Thymus (tissue), 11 donors: ENCODE data around the gene CD83. TPM values are rescaled to one million over a fixed set of nuclear protein-coding genes. Genes with fewer than 3 reads are reported as not detected.

ENCODE experiments used
- DNase-seq, 9 donors: peaks; one replicate each; pipeline ENCODE4 v3.0.0-alpha.2; 2013; ENCODE audit warnings: low spot score in 9 of 9, low read depth in 6 of 9, missing footprints in 1 of 9
- H3K27ac ChIP-seq, 2 donors: one replicate each; pipeline ENCODE4 v1.5.1; 2013; ENCODE audit warnings: control low read depth in 1 of 2, low read depth in 1 of 2, low read length in 1 of 2, mild to moderate bottlenecking in 1 of 2, moderate library complexity in 1 of 2
- H3K27me3 ChIP-seq, 2 donors: one replicate each; pipeline ENCODE4 v1.5.1; 2013; ENCODE audit warnings: low read length in 1 of 2; ENCODE audit not compliant: control insufficient read depth in 2 of 2, insufficient read depth in 1 of 2
- H3K36me3 ChIP-seq, 2 donors: one replicate each; pipeline ENCODE4 v1.5.1; 2013; ENCODE audit warnings: low read length in 1 of 2, mild to moderate bottlenecking in 1 of 2, moderate library complexity in 1 of 2; ENCODE audit not compliant: control insufficient read depth in 2 of 2, insufficient read depth in 2 of 2
- H3K4me1 ChIP-seq, 2 donors: one replicate each; pipeline ENCODE4 v1.5.1; 2013; ENCODE audit warnings: low read length in 2 of 2; ENCODE audit not compliant: control insufficient read depth in 2 of 2, insufficient read depth in 2 of 2
- H3K4me3 ChIP-seq, 2 donors: one replicate each; pipeline ENCODE4 v1.5.1; 2013; ENCODE audit warnings: low read length in 2 of 2, control low read depth in 1 of 2, mild to moderate bottlenecking in 1 of 2
- H3K9me3 ChIP-seq, 2 donors: one replicate each; pipeline ENCODE4 v1.5.1; 2013; ENCODE audit warnings: low read length in 1 of 2, mild to moderate bottlenecking in 1 of 2; ENCODE audit not compliant: control insufficient read depth in 2 of 2, insufficient read depth in 1 of 2
- WGBS: extraction: QIAGEN DNeasy Blood & Tissue Kit; methylation state at CpG from one replicate; pipeline ENCODE4 v1.1.7; 2013; 5-methylcytosine and 5-hydroxymethylcytosine counted together
- polyA plus RNA-seq: library from polyadenylated mRNA; stranded (reverse); fragments of 200-250 nt; gene quantifications from one replicate; pipeline ENCODE4 v1.2.3, GENCODE V29; 2013
- total RNA-seq: library from RNA; stranded (reverse); fragments of 120-200 nt; gene quantifications from one replicate; pipeline ENCODE4 v1.2.4, GENCODE V29; 2013
- donor health status: healthy.

CD83 gene
- total and polyA plus RNA-seq, 2 donors = 21.6 to 50.9 TPM

DNA sequence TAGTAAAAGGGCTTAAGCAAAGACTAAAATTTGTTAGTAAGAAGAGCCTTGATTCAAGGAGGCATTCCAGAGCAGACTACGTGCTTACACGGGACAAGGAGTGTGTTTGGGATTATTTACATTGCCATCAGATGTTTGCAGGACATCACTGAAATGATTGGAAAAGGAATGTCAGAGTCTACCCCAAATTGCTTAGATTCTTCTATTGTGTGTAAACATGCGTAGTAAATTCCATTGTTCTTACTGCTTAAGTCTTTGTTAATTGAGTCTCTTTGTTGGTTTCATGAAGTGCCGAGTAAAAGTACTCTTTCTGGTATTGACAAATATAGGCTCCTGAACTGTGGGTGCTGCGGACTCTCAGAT lies 60.5 kb downstream of the CD83 start:
- 97% methylated on average over 5 of the region's 5 CpGs for WGBS
- H3K9me3 ChIP-seq = no peaks in the 10 kb centered on the region
- no peak overlapping the region for H3K27ac ChIP-seq

GRCh38 chr6:14180609-14181008 lies 63.0 kb downstream of the CD83 start:
- 96% methylated on average over 2 of the region's 2 CpGs for WGBS
- Histone ChIP-seq H3K9me3 (no peaks in the 10 kb centered on the region), H3K4me3 (no peak overlapping the region), H3K27ac (no peak overlapping the region), H3K4me1 (no peaks in the 10 kb centered on the region), H3K36me3 (no peaks in the 10 kb centered on the region), H3K27me3 (no peaks in the 10 kb centered on the region)
- DNase-seq = no peak

More for the DNA sequence above, 60.5 kb downstream of the CD83 start:
- no peaks in the 10 kb centered on the region for H3K27me3 ChIP-seq
- no peak overlapping the region for H3K4me3 ChIP-seq
- H3K4me1 ChIP-seq = peaks cover 5 to 13% of the 10 kb centered on the region in 2 donors
- H3K36me3 ChIP-seq = no peaks in the 10 kb centered on the region
- no peak for DNase-seq

GRCh38 chr6:14182916-14183315 lies 65.3 kb downstream of the CD83 start:
- WGBS = 64% methylated on average over 1 of the region's 1 CpG
- DNase-seq = no peak
- no peak overlapping the region for H3K27ac ChIP-seq
- no peaks in the 10 kb centered on the region for H3K27me3 ChIP-seq
- no peaks in the 10 kb centered on the region for H3K4me1 ChIP-seq
- H3K9me3 ChIP-seq = no peaks in the 10 kb centered on the region
- no peak overlapping the region for H3K4me3 ChIP-seq
- no peaks in the 10 kb centered on the region for H3K36me3 ChIP-seq

Other genes with a start within 250 kb of the CD83 start
- gene RNF182, start 192.8 kb upstream of the CD83 start, total RNA-seq = 0.90 TPM
- gene RNF182, start 192.8 kb upstream of the CD83 start, polyA plus RNA-seq = 1.4 TPM